ENCODE data around the gene RDX.

The RDX gene

DNA sequence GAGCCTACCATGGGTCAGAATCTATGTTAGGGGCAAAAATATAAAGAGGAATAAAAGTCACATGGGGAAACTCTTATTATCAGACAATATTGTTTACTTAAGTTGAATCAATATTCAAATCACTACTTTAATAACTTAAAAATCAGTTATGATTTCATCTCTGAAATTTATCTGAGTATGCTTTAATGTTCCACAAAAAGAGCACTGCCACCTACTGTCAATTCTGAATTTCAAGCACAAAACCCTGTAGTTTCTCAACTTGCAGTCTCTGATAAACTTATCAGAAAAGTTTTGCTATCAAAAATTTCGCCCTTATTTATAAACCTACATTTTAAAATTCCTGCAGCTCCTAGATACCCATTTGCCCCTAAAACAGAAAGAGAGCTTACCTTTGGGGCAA lies 47.3 kb downstream of the RDX start:
- no peak overlapping the region for H3K27ac ChIP-seq
- TF ChIP-seq, protein P1, sequence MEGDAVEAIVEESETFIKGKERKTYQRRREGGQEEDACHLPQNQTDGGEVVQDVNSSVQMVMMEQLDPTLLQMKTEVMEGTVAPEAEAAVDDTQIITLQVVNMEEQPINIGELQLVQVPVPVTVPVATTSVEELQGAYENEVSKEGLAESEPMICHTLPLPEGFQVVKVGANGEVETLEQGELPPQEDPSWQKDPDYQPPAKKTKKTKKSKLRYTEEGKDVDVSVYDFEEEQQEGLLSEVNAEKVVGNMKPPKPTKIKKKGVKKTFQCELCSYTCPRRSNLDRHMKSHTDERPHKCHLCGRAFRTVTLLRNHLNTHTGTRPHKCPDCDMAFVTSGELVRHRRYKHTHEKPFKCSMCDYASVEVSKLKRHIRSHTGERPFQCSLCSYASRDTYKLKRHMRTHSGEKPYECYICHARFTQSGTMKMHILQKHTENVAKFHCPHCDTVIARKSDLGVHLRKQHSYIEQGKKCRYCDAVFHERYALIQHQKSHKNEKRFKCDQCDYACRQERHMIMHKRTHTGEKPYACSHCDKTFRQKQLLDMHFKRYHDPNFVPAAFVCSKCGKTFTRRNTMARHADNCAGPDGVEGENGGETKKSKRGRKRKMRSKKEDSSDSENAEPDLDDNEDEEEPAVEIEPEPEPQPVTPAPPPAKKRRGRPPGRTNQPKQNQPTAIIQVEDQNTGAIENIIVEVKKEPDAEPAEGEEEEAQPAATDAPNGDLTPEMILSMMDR (IDR thresholded peaks at IDR 0.05), result peak; percentile 34
- no peak for TF ChIP-seq ZFX (IDR thresholded peaks at IDR 0.05; ENCODE audit: borderline replicate concordance)

DNA sequence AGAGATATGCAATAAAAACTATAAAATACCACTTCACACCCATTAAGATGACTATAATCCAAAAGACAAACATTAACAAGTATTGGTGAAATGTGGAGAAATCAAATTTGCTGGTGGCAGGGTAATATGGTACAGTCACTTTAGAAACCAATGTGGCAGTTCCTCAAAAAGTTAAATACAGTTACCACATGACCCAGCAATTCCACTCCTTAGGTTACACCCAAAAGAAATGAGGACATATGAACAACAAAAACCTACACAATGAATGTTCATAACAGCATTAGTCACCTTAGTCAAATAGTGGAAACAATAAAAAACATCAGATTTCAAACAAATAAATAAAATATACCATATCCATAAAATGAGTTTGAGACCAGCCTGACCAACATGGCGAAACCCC lies 52.6 kb downstream of the RDX start:
- no peak overlapping the region for H3K27ac ChIP-seq
- TF ChIP-seq ZFX (IDR thresholded peaks at IDR 0.05; ENCODE audit: borderline replicate concordance), result no peak
- TF ChIP-seq, protein P1 (IDR thresholded peaks at IDR 0.05), result no peak

- TF ChIP-seq, protein P1 (IDR thresholded peaks at IDR 0.05), result no peak
- TF ChIP-seq ZFX (IDR thresholded peaks at IDR 0.05; ENCODE audit: borderline replicate concordance), result no peak
- H3K27ac ChIP-seq, result no peak overlapping the region
These were observed 53.7 kb downstream of the RDX start for GRCh38 chr11:110242746-110243145.

GRCh38 chr11:110242188-110242587 lies 54.2 kb downstream of the RDX start:
- H3K27ac ChIP-seq, result no peak overlapping the region

GRCh38 chr11:110235966-110236365 lies 60.4 kb downstream of the RDX start:
- no peak overlapping the region for H3K27ac ChIP-seq
- TF ChIP-seq, protein P1 (IDR thresholded peaks at IDR 0.05), result no peak
- TF ChIP-seq ZFX (IDR thresholded peaks at IDR 0.05; ENCODE audit: borderline replicate concordance), result no peak

More at GRCh38 chr11:110242188-110242587, 54.2 kb downstream of the RDX start:
- TF ChIP-seq ZFX (IDR thresholded peaks at IDR 0.05; ENCODE audit: borderline replicate concordance), result no peak
- TF ChIP-seq, protein P1 (IDR thresholded peaks at IDR 0.05), result no peak

GRCh38 chr11:110230377-110230776 lies 66.0 kb downstream of the RDX start:
- no peak for TF ChIP-seq ZFX (IDR thresholded peaks at IDR 0.05; ENCODE audit: borderline replicate concordance)
- TF ChIP-seq, protein P1 (IDR thresholded peaks at IDR 0.05), result no peak
- H3K27ac ChIP-seq, result no peak overlapping the region

- no peak overlapping the region for H3K27ac ChIP-seq
- TF ChIP-seq ZFX (IDR thresholded peaks at IDR 0.05; ENCODE audit: borderline replicate concordance), result no peak
- TF ChIP-seq, protein P1 (IDR thresholded peaks at IDR 0.05), result no peak
These were observed 77.2 kb downstream of the RDX start for GRCh38 chr11:110219006-110219785.
